ENCODE data around the gene UBASH3B. TPM values are rescaled to one million over a fixed set of nuclear protein-coding genes. Genes with fewer than 3 reads are reported as not detected.

The UBASH3B gene
- total and polyA plus RNA-seq, 2 of the 13 experiments (the other 11 are each of a cell fraction or from before 2014, with no cell fraction given) = 4.4 to 7.6 TPM

DNA sequence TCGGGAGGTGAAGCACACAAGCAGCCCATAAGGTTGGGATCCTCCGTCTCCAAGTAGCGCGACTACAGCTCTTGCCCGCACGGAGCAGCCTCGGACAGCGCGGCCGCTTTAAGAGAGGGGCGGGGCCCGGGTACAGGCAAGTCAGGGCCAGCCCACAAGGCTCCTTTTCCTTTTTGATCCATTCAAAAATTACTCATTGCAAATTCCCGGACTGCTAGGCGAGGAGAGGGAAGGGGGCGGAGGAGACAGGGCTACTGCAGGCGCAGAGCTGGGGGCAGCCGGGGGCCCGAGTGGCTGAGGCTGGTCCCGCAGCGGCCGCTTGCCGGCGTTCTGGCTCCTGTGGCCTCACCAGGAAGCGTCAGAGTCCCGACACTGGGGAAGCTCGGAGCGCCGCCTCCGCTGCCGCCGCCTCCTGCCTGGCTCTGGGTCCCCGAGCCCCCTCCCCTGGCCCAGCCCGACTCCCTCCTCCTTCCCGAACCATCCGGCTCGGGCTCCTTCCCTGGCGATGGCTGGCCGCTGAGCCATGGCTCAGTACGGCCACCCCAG is at the start of gene UBASH3B (continued):
- TF ChIP-seq ZNF687 (CRISPR knock-in tag; IDR thresholded peaks at IDR 0.05) (peak; percentile 70), ZFP36 (IDR thresholded peaks at IDR 0.05; ENCODE audit: borderline replicate concordance, low read depth, low read length, partially characterized antibody) (no peak), RFX1 (IDR thresholded peaks at IDR 0.05) (no peak), PHF8 (CRISPR knock-in tag; IDR thresholded peaks at IDR 0.05) (peak; percentile 57; the same call in 1 of the 2 replicates), MTF2 (CRISPR knock-in tag; IDR thresholded peaks at IDR 0.05; ENCODE audit: borderline replicate concordance) (no peak), ATRX (CRISPR knock-in tag; IDR thresholded peaks at IDR 0.05; ENCODE audit: borderline replicate concordance) (no peak), ZNF780A (CRISPR knock-in tag; IDR thresholded peaks at IDR 0.05) (no peak), HOXA5 (CRISPR knock-in tag; IDR thresholded peaks at IDR 0.05) (0 out of 2 replicates have a peak, but pooled peaks have one; percentile 41), LCORL (IDR thresholded peaks at IDR 0.05) (no peak), LCORL (CRISPR knock-in tag; IDR thresholded peaks at IDR 0.05) (no peak), ZFP91 (CRISPR knock-in tag; IDR thresholded peaks at IDR 0.05; ENCODE audit: borderline replicate concordance) (peak; percentile 99), ZKSCAN8 (CRISPR knock-in tag; IDR thresholded peaks at IDR 0.05; ENCODE audit: borderline replicate concordance) (no peak), ZFY (CRISPR knock-in tag; IDR thresholded peaks at IDR 0.05) (peak; percentile 71), ZNF746 (CRISPR knock-in tag; IDR thresholded peaks at IDR 0.05) (no peak), PHB2 (IDR thresholded peaks at IDR 0.05; ENCODE audit: partially characterized antibody) (no peak), ZNF720 (CRISPR knock-in tag; IDR thresholded peaks at IDR 0.05) (no peak), SNAI1 (CRISPR knock-in tag; IDR thresholded peaks at IDR 0.05; ENCODE audit: borderline replicate concordance) (no peak), TGIF2 (CRISPR knock-in tag; IDR thresholded peaks at IDR 0.05) (no peak; the same call in 1 of the 2 replicates), ZNF839 (CRISPR knock-in tag; IDR thresholded peaks at IDR 0.05; ENCODE audit: borderline replicate concordance) (no peak), TCF7L2 (IDR thresholded peaks at IDR 0.05; ENCODE audit: low read depth, low read length) (no peak), ZNF550 (CRISPR knock-in tag; IDR thresholded peaks at IDR 0.05; ENCODE audit: borderline replicate concordance) (no peak), ASH2L (IDR thresholded peaks at IDR 0.05; ENCODE audit: insufficient read length, low read depth, low read length) (no peak), ZBTB1 (CRISPR knock-in tag; IDR thresholded peaks at IDR 0.05; ENCODE audit: borderline replicate concordance) (no peak)
- TF ChIP-seq, protein P1, sequence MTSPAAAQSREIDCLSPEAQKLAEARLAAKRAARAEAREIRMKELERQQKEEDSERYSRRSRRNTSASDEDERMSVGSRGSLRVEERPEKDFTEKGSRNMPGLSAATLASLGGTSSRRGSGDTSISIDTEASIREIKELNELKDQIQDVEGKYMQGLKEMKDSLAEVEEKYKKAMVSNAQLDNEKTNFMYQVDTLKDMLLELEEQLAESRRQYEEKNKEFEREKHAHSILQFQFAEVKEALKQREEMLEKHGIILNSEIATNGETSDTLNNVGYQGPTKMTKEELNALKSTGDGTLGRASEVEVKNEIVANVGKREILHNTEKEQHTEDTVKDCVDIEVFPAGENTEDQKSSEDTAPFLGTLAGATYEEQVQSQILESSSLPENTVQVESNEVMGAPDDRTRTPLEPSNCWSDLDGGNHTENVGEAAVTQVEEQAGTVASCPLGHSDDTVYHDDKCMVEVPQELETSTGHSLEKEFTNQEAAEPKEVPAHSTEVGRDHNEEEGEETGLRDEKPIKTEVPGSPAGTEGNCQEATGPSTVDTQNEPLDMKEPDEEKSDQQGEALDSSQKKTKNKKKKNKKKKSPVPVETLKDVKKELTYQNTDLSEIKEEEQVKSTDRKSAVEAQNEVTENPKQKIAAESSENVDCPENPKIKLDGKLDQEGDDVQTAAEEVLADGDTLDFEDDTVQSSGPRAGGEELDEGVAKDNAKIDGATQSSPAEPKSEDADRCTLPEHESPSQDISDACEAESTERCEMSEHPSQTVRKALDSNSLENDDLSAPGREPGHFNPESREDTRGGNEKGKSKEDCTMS (CRISPR knock-in tag; conservative IDR thresholded peaks at IDR 0.05) = no peak

Data from HepG2 (cell line).